ENCODE results near the gene ADCYAP1R1. TPM values are rescaled to one million over a fixed set of nuclear protein-coding genes. Genes with fewer than 3 reads are reported as not detected.

ADCYAP1R1 gene
- total RNA-seq (2012; rRNA removed): not detected in 2 replicates

DNA sequence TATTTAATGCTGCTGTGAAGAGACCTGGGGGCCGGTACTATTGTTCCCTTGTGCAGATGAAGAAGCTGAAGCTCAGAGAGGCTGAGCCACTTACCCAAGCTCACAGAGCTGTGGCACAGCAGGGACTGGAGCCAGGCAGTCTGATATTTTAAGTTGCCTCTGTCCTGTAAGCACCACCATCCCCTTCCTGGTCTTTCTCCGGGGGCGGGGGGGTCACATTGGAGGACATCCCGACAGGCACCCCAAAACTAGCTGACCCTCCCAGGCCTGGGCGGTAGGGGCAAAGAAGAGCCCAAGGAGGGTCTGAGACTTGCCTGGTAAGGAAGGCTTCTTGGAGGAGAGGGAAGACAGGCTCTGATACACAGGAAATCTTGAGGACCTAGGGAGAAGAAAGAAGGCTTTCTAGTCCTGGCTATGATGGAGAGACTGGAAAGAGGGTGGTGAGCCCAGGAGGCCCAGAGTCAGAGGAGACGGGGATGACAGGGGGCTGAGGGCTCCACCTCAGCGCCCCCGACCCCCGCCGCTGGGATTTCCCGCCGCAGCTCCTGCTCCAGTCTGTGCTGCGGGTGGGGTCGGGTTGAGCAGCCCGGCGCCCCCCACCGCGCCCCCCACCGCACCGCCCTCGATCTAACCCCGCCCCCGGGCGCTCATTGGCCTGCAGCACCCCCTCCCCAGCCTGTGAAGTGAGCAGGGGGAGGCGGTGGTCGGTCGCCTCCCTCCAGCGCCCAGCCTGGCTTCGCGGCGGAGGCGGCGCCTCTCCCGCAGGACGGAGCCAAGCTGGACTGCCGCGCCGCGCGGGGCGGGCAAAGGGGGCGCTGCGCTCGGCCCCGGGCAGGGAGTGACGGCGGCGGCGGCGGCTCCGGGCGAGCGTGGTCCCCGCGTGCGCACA, at the start of gene ADCYAP1R1:
ADCYAP1R1 (plus strand) TSS at position 711 of the 889 bp plus-strand sequence. CDS start 10,957 bp downstream, outside the sequence.
- Histone ChIP-seq H3K9me3 (replicated peaks; ENCODE audit: low read length) (no peaks in the 10 kb centered on the region), H3K9ac (ENCODE audit: low read depth, low read length) (no peak within 1 kb of the TSS), H3K4me3 (ENCODE audit: low read length) (no peak within 1 kb of the TSS), H3K27me3 (ENCODE audit: control insufficient read depth, insufficient read depth, low read length) (peaks cover 54% of the 10 kb centered on the region), H3K36me3 (ENCODE audit: insufficient read depth, low read length) (no peaks in the 10 kb centered on the region), H3K4me2 (ENCODE audit: low read length) (no peak within 1 kb of the TSS), H3K4me1 (ENCODE audit: control insufficient read depth, insufficient read depth, low read length) (no peaks in the 10 kb centered on the region)

DNA sequence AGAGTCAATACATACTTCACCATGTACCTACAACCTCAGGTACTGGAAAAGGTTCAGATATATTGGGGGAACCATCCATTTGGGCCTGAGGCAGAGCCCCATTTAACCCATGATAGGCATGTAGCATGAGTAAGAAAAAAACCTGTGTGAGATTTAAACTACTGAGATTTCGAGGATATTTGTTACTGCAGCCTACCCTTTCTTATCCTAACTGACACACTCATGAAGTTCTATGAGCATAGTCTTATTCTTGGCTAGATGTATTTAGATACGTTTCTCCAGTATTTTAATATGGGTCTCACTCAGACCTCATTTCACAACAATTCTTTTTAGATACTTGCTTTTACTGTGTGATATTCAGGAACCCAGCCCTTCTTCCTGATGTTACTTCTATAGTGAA, 49.0 kb upstream of the ADCYAP1R1 start:
- no peak overlapping the region for H3K4me3 ChIP-seq (ENCODE audit: low read length)
- H3K27me3 ChIP-seq (ENCODE audit: control insufficient read depth, insufficient read depth, low read length): peaks cover 7% of the 10 kb centered on the region
- H3K4me2 ChIP-seq (ENCODE audit: low read length): no peak overlapping the region

DNA sequence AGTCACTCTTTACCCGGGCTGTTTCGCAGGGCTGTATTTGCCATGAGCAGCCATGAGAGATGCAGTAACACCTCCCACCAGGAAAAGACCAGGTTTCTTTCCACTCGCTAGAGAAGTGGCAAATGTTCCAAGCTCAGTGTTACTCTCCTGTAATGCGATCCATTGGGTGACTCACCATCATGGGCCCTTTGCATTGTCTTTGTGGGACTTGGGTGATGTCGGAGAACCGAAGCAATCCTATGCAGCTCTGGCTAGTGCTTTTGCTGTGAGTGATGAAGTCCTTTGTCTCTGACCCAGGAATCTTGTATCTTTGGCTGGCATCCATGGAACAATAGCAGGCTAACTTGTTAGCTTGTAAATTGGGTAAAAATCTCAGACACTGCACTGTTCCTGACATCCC, 48.4 kb upstream of the ADCYAP1R1 start:
- Histone ChIP-seq H3K4me3 (ENCODE audit: low read length) (no peak overlapping the region), H3K4me1 (ENCODE audit: control insufficient read depth, insufficient read depth, low read length) (no peaks in the 10 kb centered on the region), H3K4me2 (ENCODE audit: low read length) (no peak overlapping the region), H3K36me3 (ENCODE audit: insufficient read depth, low read length) (no peaks in the 10 kb centered on the region), H3K27me3 (ENCODE audit: control insufficient read depth, insufficient read depth, low read length) (peaks cover 7% of the 10 kb centered on the region), H3K9ac (ENCODE audit: low read depth, low read length) (no peak overlapping the region), H3K9me3 (replicated peaks; ENCODE audit: low read length) (no peaks in the 10 kb centered on the region)

More for the DNA sequence above, 49.0 kb upstream of the ADCYAP1R1 start:
- Histone ChIP-seq H3K36me3 (ENCODE audit: insufficient read depth, low read length) (no peaks in the 10 kb centered on the region), H3K9ac (ENCODE audit: low read depth, low read length) (no peak overlapping the region), H3K4me1 (ENCODE audit: control insufficient read depth, insufficient read depth, low read length) (no peaks in the 10 kb centered on the region), H3K9me3 (replicated peaks; ENCODE audit: low read length) (no peaks in the 10 kb centered on the region)

DNA sequence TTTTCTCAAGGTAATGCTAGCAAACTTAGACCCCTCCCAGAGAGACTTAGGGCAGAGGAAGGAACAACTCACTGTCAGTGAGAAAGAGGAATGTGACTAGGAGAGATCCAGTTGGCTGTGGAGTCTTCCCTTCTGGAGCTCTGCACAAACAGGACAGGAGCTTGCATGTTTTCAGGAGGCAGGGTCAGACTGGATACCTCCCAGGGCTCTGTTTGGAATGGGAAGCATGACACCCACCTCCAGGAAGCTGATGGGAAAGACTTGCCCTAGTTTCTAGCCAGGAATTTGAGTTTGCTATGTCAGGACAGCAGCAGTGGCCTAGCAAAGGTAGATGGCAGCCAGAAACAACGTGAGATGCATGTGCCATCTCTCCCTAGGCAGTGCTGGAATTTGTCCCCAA, 47.7 kb upstream of the ADCYAP1R1 start:
- H3K9me3 ChIP-seq (replicated peaks; ENCODE audit: low read length): no peaks in the 10 kb centered on the region
- H3K27me3 ChIP-seq (ENCODE audit: control insufficient read depth, insufficient read depth, low read length): peaks cover 13% of the 10 kb centered on the region
- no peaks in the 10 kb centered on the region for H3K4me1 ChIP-seq (ENCODE audit: control insufficient read depth, insufficient read depth, low read length)
- no peaks in the 10 kb centered on the region for H3K36me3 ChIP-seq (ENCODE audit: insufficient read depth, low read length)
- no peak overlapping the region for H3K9ac ChIP-seq (ENCODE audit: low read depth, low read length)
- H3K4me3 ChIP-seq (ENCODE audit: low read length): no peak overlapping the region
- H3K4me2 ChIP-seq (ENCODE audit: low read length): no peak overlapping the region

DNA sequence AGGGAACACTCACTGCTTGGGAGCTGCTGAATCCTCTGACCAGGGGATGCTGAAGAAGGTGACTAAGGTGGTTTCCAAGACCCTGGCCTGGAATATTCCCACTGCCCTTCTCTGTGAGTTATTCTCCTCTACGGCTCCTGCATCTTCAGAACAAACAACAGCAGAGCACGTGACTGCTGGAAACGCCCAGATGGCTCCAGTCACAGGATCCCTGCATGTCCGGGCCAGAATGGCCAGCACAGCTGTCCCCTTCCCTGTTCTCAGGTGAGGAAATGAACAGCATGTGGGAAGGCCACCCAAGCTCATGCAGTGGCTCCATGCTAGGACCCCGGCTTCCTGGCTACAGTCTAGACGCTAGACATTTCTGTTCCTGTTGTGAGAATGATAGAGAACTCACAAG, 45.3 kb upstream of the ADCYAP1R1 start:
- no peaks in the 10 kb centered on the region for H3K4me1 ChIP-seq (ENCODE audit: control insufficient read depth, insufficient read depth, low read length)
- H3K9me3 ChIP-seq (replicated peaks; ENCODE audit: low read length): no peaks in the 10 kb centered on the region
- no peak overlapping the region for H3K4me2 ChIP-seq (ENCODE audit: low read length)
- peaks cover 22% of the 10 kb centered on the region for H3K27me3 ChIP-seq (ENCODE audit: control insufficient read depth, insufficient read depth, low read length)
- no peaks in the 10 kb centered on the region for H3K36me3 ChIP-seq (ENCODE audit: insufficient read depth, low read length)
- no peak overlapping the region for H3K9ac ChIP-seq (ENCODE audit: low read depth, low read length)
- H3K4me3 ChIP-seq (ENCODE audit: low read length): no peak overlapping the region

DNA sequence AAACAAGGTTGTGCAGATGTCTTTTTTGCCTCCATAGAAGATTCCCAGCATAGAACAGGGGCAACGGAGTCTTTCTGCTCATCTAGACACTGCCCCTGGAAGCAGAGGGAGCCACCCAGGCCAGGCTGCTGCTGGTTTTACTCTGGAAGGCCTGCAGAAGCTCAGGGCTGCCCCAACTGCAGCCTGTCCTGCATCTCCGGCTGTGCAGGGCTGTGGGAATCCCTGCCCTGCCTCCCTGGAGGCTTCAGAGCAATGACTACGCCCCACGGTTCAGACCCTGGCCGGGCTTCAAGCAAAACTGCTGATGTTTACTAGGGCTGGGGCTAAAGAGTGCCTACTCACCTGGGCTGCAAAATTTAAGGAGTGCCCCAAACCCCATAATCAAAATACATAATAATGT, 44.5 kb upstream of the ADCYAP1R1 start:
- no peak overlapping the region for H3K4me2 ChIP-seq (ENCODE audit: low read length)
- H3K4me1 ChIP-seq (ENCODE audit: control insufficient read depth, insufficient read depth, low read length): no peaks in the 10 kb centered on the region
- no peak overlapping the region for H3K4me3 ChIP-seq (ENCODE audit: low read length)
- H3K36me3 ChIP-seq (ENCODE audit: insufficient read depth, low read length): no peaks in the 10 kb centered on the region
- peaks cover 22% of the 10 kb centered on the region for H3K27me3 ChIP-seq (ENCODE audit: control insufficient read depth, insufficient read depth, low read length)
- H3K9ac ChIP-seq (ENCODE audit: low read depth, low read length): no peak overlapping the region
- H3K9me3 ChIP-seq (replicated peaks; ENCODE audit: low read length): no peaks in the 10 kb centered on the region

DNA sequence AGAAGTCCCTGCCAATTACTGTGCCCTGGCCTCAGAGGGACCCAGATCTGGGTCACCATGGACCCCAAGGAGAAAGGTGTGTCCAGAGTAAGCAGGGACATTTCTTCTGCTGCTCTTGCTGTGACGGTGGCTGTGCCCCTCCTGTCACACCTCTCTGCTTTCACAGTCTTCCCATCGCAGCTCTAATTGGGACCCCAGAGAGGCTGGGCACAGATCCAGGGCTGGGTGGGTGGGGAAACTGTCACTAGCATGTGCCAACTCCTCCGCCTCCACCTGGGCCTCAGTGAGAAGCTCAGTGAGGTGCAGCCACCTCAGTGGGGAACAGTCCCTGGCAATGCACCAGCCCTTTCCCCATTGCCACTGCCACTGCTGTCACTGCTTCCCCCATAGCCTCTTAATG, 37.3 kb upstream of the ADCYAP1R1 start:
- peaks cover 9% of the 10 kb centered on the region for H3K27me3 ChIP-seq (ENCODE audit: control insufficient read depth, insufficient read depth, low read length)
- no peak overlapping the region for H3K4me2 ChIP-seq (ENCODE audit: low read length)
- no peak overlapping the region for H3K9ac ChIP-seq (ENCODE audit: low read depth, low read length)
- no peaks in the 10 kb centered on the region for H3K36me3 ChIP-seq (ENCODE audit: insufficient read depth, low read length)
- H3K4me1 ChIP-seq (ENCODE audit: control insufficient read depth, insufficient read depth, low read length): no peaks in the 10 kb centered on the region
- no peaks in the 10 kb centered on the region for H3K9me3 ChIP-seq (replicated peaks; ENCODE audit: low read length)
- H3K4me3 ChIP-seq (ENCODE audit: low read length): no peak overlapping the region

DNA sequence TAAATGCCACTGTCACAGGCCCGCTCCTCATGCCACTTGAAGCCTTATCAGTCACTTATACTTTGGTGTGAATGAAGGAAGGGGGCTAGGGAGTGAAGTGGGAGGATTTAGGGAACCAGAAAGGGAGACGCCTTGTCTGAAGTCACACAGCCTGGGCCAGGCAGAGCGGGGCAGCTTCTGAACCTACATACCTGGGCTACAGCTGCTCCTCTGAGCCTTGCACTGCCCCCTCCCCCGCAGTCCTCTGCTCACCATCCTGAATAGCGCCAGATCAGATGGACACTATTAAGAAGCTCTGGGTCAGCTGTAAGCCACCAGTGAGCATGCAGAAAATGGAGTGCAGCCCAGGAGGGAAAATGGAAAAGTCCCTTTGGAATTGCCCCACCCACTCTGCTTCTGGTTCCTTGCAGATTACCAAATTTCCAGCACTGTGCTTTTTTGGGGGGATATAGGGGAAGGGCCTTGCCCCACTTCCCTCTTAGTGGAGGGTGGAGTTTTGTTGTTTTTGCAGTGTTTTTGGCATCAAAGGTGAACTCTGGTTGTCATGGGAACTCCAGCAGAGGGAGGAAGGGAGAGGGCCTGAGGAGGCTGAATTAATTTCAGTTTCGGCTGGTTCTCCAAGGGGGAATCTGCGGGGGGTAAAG, 35.0 kb upstream of the ADCYAP1R1 start:
- Histone ChIP-seq H3K9ac (ENCODE audit: low read depth, low read length) (no peak overlapping the region), H3K4me2 (ENCODE audit: low read length) (no peak overlapping the region), H3K4me3 (ENCODE audit: low read length) (no peak overlapping the region), H3K27me3 (ENCODE audit: control insufficient read depth, insufficient read depth, low read length) (peaks cover 4% of the 10 kb centered on the region), H3K36me3 (ENCODE audit: insufficient read depth, low read length) (no peaks in the 10 kb centered on the region), H3K9me3 (replicated peaks; ENCODE audit: low read length) (no peaks in the 10 kb centered on the region), H3K4me1 (ENCODE audit: control insufficient read depth, insufficient read depth, low read length) (no peaks in the 10 kb centered on the region)

DNA sequence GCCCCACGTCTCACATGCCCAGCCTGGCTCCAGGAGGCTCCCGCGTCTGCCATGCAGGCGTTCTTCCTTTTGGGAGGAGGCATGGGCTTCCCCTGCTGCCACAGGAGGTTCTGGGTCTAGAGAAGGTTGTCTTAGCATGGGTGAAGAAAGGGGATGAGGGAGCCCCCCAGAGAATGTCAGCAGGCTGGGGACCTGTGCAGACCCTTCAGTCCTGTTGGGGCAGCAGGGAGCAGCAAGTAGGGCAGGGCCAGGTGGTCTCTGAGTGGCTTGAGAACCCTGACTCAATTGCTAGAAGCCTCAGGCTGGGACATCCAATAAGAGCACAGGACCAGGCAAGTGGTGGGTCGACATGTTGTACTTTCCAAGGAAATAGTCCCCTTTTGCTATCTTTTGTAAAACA, 34.4 kb upstream of the ADCYAP1R1 start:
- Histone ChIP-seq H3K36me3 (ENCODE audit: insufficient read depth, low read length) (no peaks in the 10 kb centered on the region), H3K4me1 (ENCODE audit: control insufficient read depth, insufficient read depth, low read length) (no peaks in the 10 kb centered on the region), H3K9ac (ENCODE audit: low read depth, low read length) (no peak overlapping the region), H3K4me3 (ENCODE audit: low read length) (no peak overlapping the region), H3K4me2 (ENCODE audit: low read length) (no peak overlapping the region), H3K27me3 (ENCODE audit: control insufficient read depth, insufficient read depth, low read length) (peaks cover 4% of the 10 kb centered on the region), H3K9me3 (replicated peaks; ENCODE audit: low read length) (no peaks in the 10 kb centered on the region)

DNA sequence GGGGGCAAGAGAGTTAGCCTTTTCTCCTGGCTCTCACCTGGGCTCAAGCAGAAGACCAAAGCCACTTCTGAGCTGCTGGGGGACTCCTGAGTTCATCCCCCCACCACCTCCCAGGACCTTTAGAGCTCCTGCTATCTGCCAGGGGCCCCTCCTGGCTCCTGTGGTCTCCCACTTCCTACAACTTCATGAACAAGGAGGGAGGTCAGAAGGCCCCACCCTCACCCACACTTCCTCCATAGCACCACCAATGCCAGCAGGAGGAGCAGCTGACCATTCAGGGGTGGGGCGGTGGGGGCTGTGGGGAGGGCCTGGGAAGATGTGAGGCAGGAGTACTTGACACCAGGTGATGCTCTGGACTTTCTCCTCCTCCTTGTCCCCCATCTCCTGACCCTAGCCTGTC, 32.6 kb upstream of the ADCYAP1R1 start:
- Histone ChIP-seq H3K36me3 (ENCODE audit: insufficient read depth, low read length) (no peaks in the 10 kb centered on the region), H3K9me3 (replicated peaks; ENCODE audit: low read length) (no peaks in the 10 kb centered on the region), H3K9ac (ENCODE audit: low read depth, low read length) (no peak overlapping the region), H3K4me3 (ENCODE audit: low read length) (no peak overlapping the region), H3K27me3 (ENCODE audit: control insufficient read depth, insufficient read depth, low read length) (peaks cover 4% of the 10 kb centered on the region), H3K4me1 (ENCODE audit: control insufficient read depth, insufficient read depth, low read length) (no peaks in the 10 kb centered on the region), H3K4me2 (ENCODE audit: low read length) (no peak overlapping the region)

DNA sequence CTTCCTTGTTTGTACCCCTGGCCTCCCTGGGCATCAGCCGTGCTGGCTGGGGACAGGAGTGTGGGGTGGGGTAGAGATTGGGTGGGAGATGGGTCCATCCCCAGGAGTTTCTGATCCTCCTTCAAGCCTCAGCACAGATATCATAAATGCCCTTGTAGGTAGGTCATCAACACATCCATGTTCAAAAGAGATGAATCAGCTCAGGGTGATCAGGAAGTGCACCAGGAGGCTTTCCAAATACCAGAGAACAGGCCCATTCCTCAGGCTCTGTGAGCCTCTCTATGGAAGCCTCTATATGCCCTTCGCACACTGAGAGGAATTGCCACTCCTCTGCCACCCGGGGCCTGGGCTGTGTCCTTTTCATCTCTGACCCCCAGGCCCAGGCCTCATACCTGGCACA, 31.9 kb upstream of the ADCYAP1R1 start:
- H3K27me3 ChIP-seq (ENCODE audit: control insufficient read depth, insufficient read depth, low read length): peaks cover 4% of the 10 kb centered on the region
- H3K36me3 ChIP-seq (ENCODE audit: insufficient read depth, low read length): no peaks in the 10 kb centered on the region
- H3K9ac ChIP-seq (ENCODE audit: low read depth, low read length): no peak overlapping the region
- no peaks in the 10 kb centered on the region for H3K9me3 ChIP-seq (replicated peaks; ENCODE audit: low read length)
- H3K4me1 ChIP-seq (ENCODE audit: control insufficient read depth, insufficient read depth, low read length): no peaks in the 10 kb centered on the region
- no peak overlapping the region for H3K4me3 ChIP-seq (ENCODE audit: low read length)
- no peak overlapping the region for H3K4me2 ChIP-seq (ENCODE audit: low read length)

Measured in skeletal muscle satellite cell (primary cell).